Neuron (in vitro differentiated cells): ENCODE results near the gene CCDC182.

Experiments used
- H2AFZ ChIP-seq: one replicate; pipeline ENCODE4 v1.6.1; 2013; ENCODE audit warnings: low read depth, mild to moderate bottlenecking, inconsistent platforms, low read length, moderate library complexity
- H3K27me3 ChIP-seq: one replicate; pipeline ENCODE4 v1.6.1; 2013; ENCODE audit warnings: low read length; ENCODE audit not compliant: insufficient read depth
- H3K36me3 ChIP-seq: one replicate; pipeline ENCODE4 v1.6.1; 2013; ENCODE audit warnings: low read length; ENCODE audit not compliant: insufficient read depth
- H3K4me1 ChIP-seq: one replicate; pipeline ENCODE4 v1.6.1; 2013; ENCODE audit warnings: low read length; ENCODE audit not compliant: insufficient read depth
- H3K4me3 ChIP-seq: 2 replicates; pipeline ENCODE4 v1.5.1; 2013; ENCODE audit warnings: mild to moderate bottlenecking, low read length, moderate library complexity
- H3K9me3 ChIP-seq: one replicate; pipeline ENCODE4 v1.6.1; 2013; ENCODE audit warnings: low read length

Gene CCDC182

GRCh38 chr17:57751348-57751971, 6.4 kb upstream of the CCDC182 start:
- H3K27me3 ChIP-seq = no peaks in the 10 kb centered on the region
- no peaks in the 10 kb centered on the region for H3K9me3 ChIP-seq
- H3K4me1 ChIP-seq = peaks cover 4% of the 10 kb centered on the region

DNA sequence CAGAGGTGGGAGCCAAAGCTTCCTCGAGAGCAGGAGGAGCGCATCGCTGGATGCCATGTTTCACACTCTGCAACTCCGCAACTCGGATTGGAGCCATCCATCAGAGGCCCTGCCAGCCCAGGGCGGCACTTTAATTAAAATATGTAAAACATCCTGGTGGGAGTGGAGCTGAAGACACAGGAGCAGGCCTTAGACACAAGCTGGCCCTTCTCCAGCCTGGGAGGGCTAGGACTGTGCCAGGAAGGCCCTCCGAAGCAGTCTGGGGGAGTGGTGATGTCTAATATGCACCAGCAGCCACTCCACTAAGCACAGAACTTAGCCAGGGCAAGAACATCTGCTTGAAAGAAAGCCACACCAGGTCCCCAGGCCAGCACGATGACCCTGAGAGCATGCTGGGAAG, 5.8 kb upstream of the CCDC182 start:
- no peak overlapping the region for H3K4me3 ChIP-seq
- no peaks in the 10 kb centered on the region for H3K9me3 ChIP-seq
- H3K4me1 ChIP-seq = peaks cover 4% of the 10 kb centered on the region
- no peaks in the 10 kb centered on the region for H3K36me3 ChIP-seq
- no peak overlapping the region for H2AFZ ChIP-seq
- no peaks in the 10 kb centered on the region for H3K27me3 ChIP-seq

More at GRCh38 chr17:57751348-57751971, 6.4 kb upstream of the CCDC182 start:
- H2AFZ ChIP-seq = no peak overlapping the region
- no peak overlapping the region for H3K4me3 ChIP-seq
- no peaks in the 10 kb centered on the region for H3K36me3 ChIP-seq

DNA sequence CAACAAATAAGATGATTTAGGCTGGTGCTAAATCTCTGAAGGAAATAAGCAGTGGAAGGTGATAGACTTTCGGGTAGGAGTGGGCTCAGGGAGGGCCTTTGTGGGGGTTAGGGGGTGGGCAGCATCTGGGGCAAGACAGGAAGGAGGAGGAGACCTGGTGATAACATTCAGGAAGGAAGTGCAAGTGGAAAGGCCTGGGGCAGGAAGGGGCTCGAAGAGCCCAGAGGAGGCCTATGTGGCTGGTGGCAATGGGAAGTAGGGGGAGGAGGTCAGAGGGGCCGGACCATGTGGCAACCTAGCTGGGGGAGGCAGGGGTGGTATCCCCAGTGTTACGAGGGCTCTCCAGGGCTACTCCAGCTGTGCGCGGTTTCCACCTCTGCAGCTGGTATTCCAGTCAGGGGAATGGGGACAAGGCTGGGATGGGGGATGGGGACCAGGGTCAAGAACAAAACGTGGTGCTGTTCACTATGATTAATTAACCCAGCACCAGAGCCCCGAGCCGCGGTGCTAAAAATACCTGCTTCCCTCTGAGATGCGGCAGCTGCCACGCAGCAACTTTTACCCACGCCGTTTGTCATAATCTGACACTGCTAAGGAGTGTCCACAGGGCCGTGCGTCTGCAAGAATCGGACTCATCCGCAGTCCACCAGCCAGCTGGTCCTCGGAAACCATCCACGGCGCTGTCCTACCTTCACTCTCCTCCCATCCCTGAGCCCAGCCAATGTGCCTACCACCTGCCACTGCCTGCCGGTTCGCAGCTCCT, 5.2 kb upstream of the CCDC182 start:
- H3K27me3 ChIP-seq = no peaks in the 10 kb centered on the region
- no peak overlapping the region for H3K4me3 ChIP-seq
- no peak overlapping the region for H2AFZ ChIP-seq
- H3K36me3 ChIP-seq = no peaks in the 10 kb centered on the region
- peaks cover 4% of the 10 kb centered on the region for H3K4me1 ChIP-seq
- no peaks in the 10 kb centered on the region for H3K9me3 ChIP-seq

DNA sequence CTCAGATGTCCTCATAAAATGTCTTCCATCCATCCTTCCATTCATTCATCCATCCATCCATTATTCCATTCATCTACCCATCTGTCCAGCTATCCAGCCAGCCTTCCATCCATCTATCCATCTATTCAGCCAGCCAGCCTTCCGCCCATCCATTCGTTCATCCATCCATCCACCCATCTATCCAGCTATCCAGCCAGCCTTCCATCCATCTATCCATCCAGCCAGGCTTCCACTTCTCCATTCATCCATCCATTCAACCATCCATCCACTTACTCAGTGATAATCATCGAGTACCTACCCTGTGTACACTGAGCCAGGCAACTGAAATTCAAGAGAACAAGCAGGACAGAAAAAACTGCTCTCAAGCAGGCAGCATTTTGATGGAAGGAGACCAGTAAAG, 4.6 kb upstream of the CCDC182 start:
- Histone ChIP-seq H3K4me1 (peaks cover 4% of the 10 kb centered on the region), H3K9me3 (no peaks in the 10 kb centered on the region), H3K36me3 (no peaks in the 10 kb centered on the region), H3K4me3 (no peak overlapping the region), H3K27me3 (no peaks in the 10 kb centered on the region), H2AFZ (no peak overlapping the region)

- peaks cover 4% of the 10 kb centered on the region for H3K4me1 ChIP-seq
- H3K4me3 ChIP-seq = no peak overlapping the region
- no peak overlapping the region for H2AFZ ChIP-seq
- no peaks in the 10 kb centered on the region for H3K27me3 ChIP-seq
- no peaks in the 10 kb centered on the region for H3K36me3 ChIP-seq
- H3K9me3 ChIP-seq = no peaks in the 10 kb centered on the region
These were observed 2.3 kb upstream of the CCDC182 start for GRCh38 chr17:57747221-57748017.

DNA sequence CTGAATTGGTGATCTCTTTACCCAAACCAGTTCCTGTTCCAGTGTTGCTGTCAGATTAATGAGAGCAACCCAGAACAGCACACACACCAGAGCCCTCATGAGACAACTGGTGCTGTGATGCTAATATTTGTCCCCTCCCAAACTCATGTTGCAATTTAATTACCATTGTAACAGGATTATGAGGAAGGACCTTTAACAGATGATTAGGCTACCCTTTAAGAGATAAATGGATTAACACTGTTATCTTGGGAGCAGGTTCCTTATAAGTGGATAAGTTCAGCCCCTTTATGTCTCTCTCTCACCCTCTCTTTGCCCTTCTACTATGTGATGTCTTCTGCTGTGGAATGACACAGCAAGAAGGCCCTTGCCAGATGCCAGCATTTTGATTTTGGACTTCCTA, 1.1 kb upstream of the CCDC182 start:
- Histone ChIP-seq H3K36me3 (no peaks in the 10 kb centered on the region), H3K27me3 (no peaks in the 10 kb centered on the region), H3K4me3 (no peak overlapping the region), H3K4me1 (peaks cover 4% of the 10 kb centered on the region), H2AFZ (no peak overlapping the region), H3K9me3 (peaks cover 4% of the 10 kb centered on the region)

GRCh38 chr17:57744195-57745170, 616 bp downstream of the CCDC182 start:
- H3K27me3 ChIP-seq = no peaks in the 10 kb centered on the region
- H3K4me1 ChIP-seq = peaks cover 4% of the 10 kb centered on the region
- H2AFZ ChIP-seq = no peak overlapping the region
- H3K36me3 ChIP-seq = no peaks in the 10 kb centered on the region
- H3K4me3 ChIP-seq = no peak overlapping the region
- H3K9me3 ChIP-seq = peaks cover 5% of the 10 kb centered on the region

DNA sequence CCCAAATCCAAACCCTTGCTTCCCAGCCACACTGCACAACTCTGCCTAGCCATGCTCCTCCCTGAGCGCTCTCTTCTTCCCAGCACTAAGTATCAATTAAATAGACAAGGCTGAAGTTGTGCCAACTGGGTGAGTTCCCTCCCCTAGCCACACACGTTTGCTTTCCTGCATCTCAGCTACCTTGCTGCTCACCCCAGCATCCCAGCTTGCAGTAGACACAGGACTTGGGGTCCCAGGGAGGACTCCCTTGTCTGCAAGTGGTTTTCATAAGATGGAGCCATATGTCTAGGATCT, 4.9 kb downstream of the CCDC182 start:
- Histone ChIP-seq H3K36me3 (no peaks in the 10 kb centered on the region), H3K27me3 (no peaks in the 10 kb centered on the region), H3K9me3 (peaks cover 5% of the 10 kb centered on the region), H3K4me3 (no peak overlapping the region), H2AFZ (no peak overlapping the region), H3K4me1 (no peaks in the 10 kb centered on the region)

GRCh38 chr17:57739402-57740234, 5.5 kb downstream of the CCDC182 start:
- Histone ChIP-seq H2AFZ (no peak overlapping the region), H3K27me3 (no peaks in the 10 kb centered on the region), H3K4me1 (no peaks in the 10 kb centered on the region), H3K36me3 (no peaks in the 10 kb centered on the region), H3K4me3 (no peak overlapping the region), H3K9me3 (peaks cover 5% of the 10 kb centered on the region)

- Histone ChIP-seq H3K9me3 (peaks cover 5% of the 10 kb centered on the region), H3K4me1 (no peaks in the 10 kb centered on the region), H3K36me3 (no peaks in the 10 kb centered on the region), H3K27me3 (no peaks in the 10 kb centered on the region), H2AFZ (no peak overlapping the region), H3K4me3 (no peak overlapping the region)
These were observed 7.6 kb downstream of the CCDC182 start for GRCh38 chr17:57737450-57737849.

- H3K36me3 ChIP-seq = no peaks in the 10 kb centered on the region
- no peaks in the 10 kb centered on the region for H3K9me3 ChIP-seq
- no peak overlapping the region for H2AFZ ChIP-seq
- no peak overlapping the region for H3K4me3 ChIP-seq
- no peaks in the 10 kb centered on the region for H3K27me3 ChIP-seq
- H3K4me1 ChIP-seq = no peaks in the 10 kb centered on the region
These were observed 9.4 kb downstream of the CCDC182 start for GRCh38 chr17:57735707-57736106.

GRCh38 chr17:57735230-57735629, 9.9 kb downstream of the CCDC182 start:
- Histone ChIP-seq H3K9me3 (no peaks in the 10 kb centered on the region), H2AFZ (no peak overlapping the region), H3K4me1 (no peaks in the 10 kb centered on the region), H3K27me3 (no peaks in the 10 kb centered on the region), H3K4me3 (no peak overlapping the region), H3K36me3 (no peaks in the 10 kb centered on the region)
